ENCODE results near the gene ACTG2.

- TF ChIP-seq CTCF (IDR thresholded peaks at IDR 0.05): no peak
- TF ChIP-seq POLR2AphosphoS5 (IDR thresholded peaks at IDR 0.05; ENCODE audit: low read depth, low read length): no peak
Measured at GRCh38 chr2:73917296-73917695, 24.5 kb downstream of the ACTG2 start.

Data from Panc1 (cell line).